AG09309 (cell line): ENCODE data around the gene CELF2.

ENCODE experiments used
- DNase-seq: peaks from one replicate; pipeline ENCODE4 v3.0.0-alpha.2; 2010; ENCODE audit warnings: low read depth
- H3K4me3 ChIP-seq: 2 replicates; pipeline ENCODE4 v1.5.1; 2011; ENCODE audit warnings: mild to moderate bottlenecking, low read depth, low read length, moderate library complexity; ENCODE audit not compliant: control insufficient read depth
- CTCF ChIP-seq: IDR thresholded peaks from 2 replicates; pipeline ENCODE4 v1.5.1; 2011; ENCODE audit warnings: mild to moderate bottlenecking, low read depth, low read length, inconsistent platforms; ENCODE audit not compliant: insufficient read depth, control insufficient read depth; ENCODE audit errors: missing control alignments

CELF2 gene

GRCh38 chr10:11109590-11109989 is 91.9 kb downstream of the CELF2 start:
- DNase-seq = no peak
- H3K4me3 ChIP-seq = no peak overlapping the region
- TF ChIP-seq CTCF = no peak

GRCh38 chr10:11110539-11110938 is 92.9 kb downstream of the CELF2 start:
- DNase-seq = no peak
- no peak for TF ChIP-seq CTCF
- H3K4me3 ChIP-seq = no peak overlapping the region

- no peak for TF ChIP-seq CTCF
- no peak for DNase-seq
These were observed 93.8 kb downstream of the CELF2 start for GRCh38 chr10:11111490-11111889.

GRCh38 chr10:11112718-11113117 is 95.0 kb downstream of the CELF2 start:
- no peak overlapping the region for H3K4me3 ChIP-seq
- TF ChIP-seq CTCF = no peak
- no peak for DNase-seq

More at GRCh38 chr10:11111490-11111889, 93.8 kb downstream of the CELF2 start:
- no peak overlapping the region for H3K4me3 ChIP-seq

GRCh38 chr10:11113156-11113555 is 95.5 kb downstream of the CELF2 start:
- no peak overlapping the region for H3K4me3 ChIP-seq
- no peak for DNase-seq
- no peak for TF ChIP-seq CTCF

GRCh38 chr10:11114269-11114668 is 96.6 kb downstream of the CELF2 start:
- no peak for TF ChIP-seq CTCF
- H3K4me3 ChIP-seq = no peak overlapping the region
- DNase-seq = no peak

GRCh38 chr10:11115337-11115736 is 97.7 kb downstream of the CELF2 start:
- no peak for DNase-seq
- no peak overlapping the region for H3K4me3 ChIP-seq
- TF ChIP-seq CTCF = no peak
